Tibial nerve (tissue), 3 donors: ENCODE results near the gene STAMBPL1.

Experiments
- CTCF ChIP-seq, 5 experiments: fragments of 200-600 bp in 3 of 5; fragments of 450-650 bp in 2 of 5; sonication (generic) in 3 of 5; IDR thresholded peaks; one replicate each; pipeline ENCODE4 v1.5.1; 2016 to 2019; ENCODE audit warnings: antibody characterized with exemption in 5 of 5, mild to moderate bottlenecking in 3 of 5, moderate library complexity in 2 of 5
- POLR2A ChIP-seq, 2 donors: fragments of 450-650 bp; IDR thresholded peaks; one replicate each; pipeline ENCODE4 v1.6.1; 2017; ENCODE audit warnings: antibody characterized with exemption in 2 of 2, mild to moderate bottlenecking in 2 of 2, moderate library complexity in 2 of 2

- TF ChIP-seq CTCF (IDR thresholded peaks at IDR 0.05): no peak
- no peak for TF ChIP-seq POLR2A (IDR thresholded peaks at IDR 0.05)
Observed at GRCh38 chr10:88906921-88907320, 26.9 kb downstream of the STAMBPL1 start.
